HepG2 (cell line): ENCODE data around the gene AHR. TPM values are rescaled to one million over a fixed set of nuclear protein-coding genes. Genes with fewer than 3 reads are reported as not detected.

Experiments
- FOXO1 ChIP-seq: sonication (generic); formaldehyde crosslinking; IDR thresholded peaks from 2 replicates; pipeline ENCODE4 v1.4.0; 2020; ENCODE audit warnings: missing genetic modification reagents
- GABPA ChIP-seq, 2 experiments: IDR thresholded peaks; 2 replicates each; pipeline ENCODE4 v1.6.1; 2011 to 2016; ENCODE audit warnings: low read depth in 2 of 2, low read length in 1 of 2, missing biosample characterization in 1 of 2, missing genetic modification characterization in 1 of 2
- MEIS2 ChIP-seq: sonication (generic); formaldehyde crosslinking; IDR thresholded peaks from 2 replicates; pipeline ENCODE4 v1.9.0; 2021; ENCODE audit warnings: mild to moderate bottlenecking, missing genetic modification reagents
- PAX8 ChIP-seq: sonication (generic); formaldehyde crosslinking; IDR thresholded peaks from 2 replicates; pipeline ENCODE4 v1.8.0; 2022; ENCODE audit warnings: mild to moderate bottlenecking, missing genetic modification reagents, borderline replicate concordance
- PTBP1 ChIP-seq: fragments of 200-400 bp; formaldehyde crosslinking; IDR thresholded peaks from 2 replicates; pipeline ENCODE4 v1.6.1; 2018; ENCODE audit warnings: low read length, low read depth; ENCODE audit not compliant: poor library complexity, severe bottlenecking
- SALL1 ChIP-seq: sonication (generic); formaldehyde crosslinking; IDR thresholded peaks from 2 replicates; pipeline ENCODE4 v1.8.0; 2022; ENCODE audit warnings: mild to moderate bottlenecking, missing genetic modification reagents
- STAT6 ChIP-seq: sonication (generic); formaldehyde crosslinking; IDR thresholded peaks from 2 replicates; pipeline ENCODE4 v1.4.0; 2020; ENCODE audit warnings: missing genetic modification reagents, mild to moderate bottlenecking, borderline replicate concordance
- TGIF2 ChIP-seq: IDR thresholded peaks from 2 replicates; pipeline ENCODE4 v1.6.1; 2016; ENCODE audit warnings: control low read depth, missing compliant biosample characterization
- XBP1 ChIP-seq: sonication (generic); formaldehyde crosslinking; IDR thresholded peaks from 2 replicates; pipeline ENCODE4 v1.5.0; 2020; ENCODE audit warnings: missing genetic modification reagents
- ZBTB39 ChIP-seq: sonication (generic); formaldehyde crosslinking; IDR thresholded peaks from 2 replicates; pipeline ENCODE4 v1.5.0; 2020; ENCODE audit warnings: missing genetic modification reagents
- ZBTB40 ChIP-seq, 2 experiments: fragments of 450-650 bp in 1 of 2; sonication (generic) in 1 of 2; formaldehyde crosslinking in 1 of 2; IDR thresholded peaks; 2 replicates each; pipeline versions ENCODE4 v1.6.1 to v1.8.0; 2016 to 2022; ENCODE audit warnings: antibody characterized with exemption in 1 of 2, mild to moderate bottlenecking in 1 of 2, missing genetic modification reagents in 1 of 2
- ZNF550 ChIP-seq: sonication (generic); formaldehyde crosslinking; IDR thresholded peaks from 2 replicates; pipeline ENCODE4 v1.4.0; 2020; ENCODE audit warnings: mild to moderate bottlenecking, missing genetic modification reagents, borderline replicate concordance
- ZNF737 ChIP-seq: sonication (generic); formaldehyde crosslinking; IDR thresholded peaks from 2 replicates; pipeline ENCODE4 v1.5.0; 2020; ENCODE audit warnings: missing genetic modification reagents, mild to moderate bottlenecking, borderline replicate concordance
- ZNF75D ChIP-seq: sonication (generic); formaldehyde crosslinking; IDR thresholded peaks from 2 replicates; pipeline ENCODE4 v1.8.1; 2023; ENCODE audit warnings: missing genetic modification reagents, mild to moderate bottlenecking, borderline replicate concordance
- polyA plus RNA-seq, 8 experiments: library from polyadenylated mRNA; depleted of rRNA in 3 of 8; stranded (reverse) in 7 of 8; unstranded in 1 of 8; fragments of >200 nt; fragmentation: Illumina TruSeq in 4 of 8; extraction: Trizol in 4 of 8; gene quantifications; 2 replicates each; pipeline versions ENCODE4 v1.2.1 to v1.2.3, GENCODE V29; 2011 to 2016; ENCODE audit warnings: low read depth in 4 of 8, missing spikeins in 1 of 8, mixed read lengths in 1 of 8; ENCODE audit not compliant: insufficient read depth in 1 of 8
- total RNA-seq, 5 experiments: library from RNA; depleted of rRNA; stranded (reverse); fragments of >200 nt; fragmentation: Illumina TruSeq; extraction: Trizol; gene quantifications; 2 replicates each; pipeline ENCODE4 v1.2.3, GENCODE V29; 2016; ENCODE audit warnings: low read depth in 1 of 5

AHR gene
- total and polyA plus RNA-seq, 2 of the 13 experiments (the other 11 are each of a cell fraction or from before 2014, with no cell fraction given): 9.0 to 31.3 TPM

- TF ChIP-seq TGIF2 (no peak), PTBP1 (no peak), GABPA (IDR thresholded peaks at IDR 0.05; ENCODE audit: low read depth, low read length) (no peak), GABPA (CRISPR knock-in tag; IDR thresholded peaks at IDR 0.05; ENCODE audit: low read depth) (peak; percentile 38), XBP1 (CRISPR knock-in tag) (no peak), PAX8 (CRISPR knock-in tag) (no peak), SALL1 (CRISPR knock-in tag) (peak; percentile 77), MEIS2 (CRISPR knock-in tag) (peak; percentile 70), STAT6 (CRISPR knock-in tag) (no peak), ZBTB39 (no peak), ZBTB40 (IDR thresholded peaks at IDR 0.05) (no peak), ZBTB40 (CRISPR knock-in tag; IDR thresholded peaks at IDR 0.05) (peak; percentile 31; the same call in 1 of the 2 replicates), ZNF737 (CRISPR knock-in tag) (no peak), ZNF75D (CRISPR knock-in tag) (no peak), FOXO1 (CRISPR knock-in tag) (no peak; the same call in 1 of the 2 replicates), ZNF550 (CRISPR knock-in tag) (no peak)
Measured at GRCh38 chr7:17298102-17298839, at the start of gene AHR (continued).
